PC-3 (cell line): ENCODE data around the gene TTC39A.

Experiments used
- CTCF ChIP-seq: fragments of 300-600 bp; sonication (generic); conservative IDR thresholded peaks from 2 replicates; pipeline ENCODE4 v1.5.1; 2017; ENCODE audit warnings: antibody characterized with exemption, low read depth, mild to moderate bottlenecking, low read length
- EZH2 ChIP-seq: fragments of 300-600 bp; sonication (generic); IDR thresholded peaks from one replicate; pipeline ENCODE4 v1.6.1; 2017; ENCODE audit warnings: antibody characterized with exemption, mild to moderate bottlenecking, low read length; ENCODE audit not compliant: unreplicated experiment
- EZH2phosphoT487 ChIP-seq: fragments of 300-600 bp; sonication (generic); IDR thresholded peaks from 2 replicates; pipeline ENCODE4 v1.6.1; 2018; ENCODE audit warnings: mild to moderate bottlenecking, antibody characterized with exemption, low read length, borderline replicate concordance

GRCh38 chr1:51301844-51302162 is 28.6 kb downstream of the TTC39A start:
- TF ChIP-seq CTCF (no peak), EZH2 (no peak), EZH2phosphoT487 (no peak)
